HG03097 (cell line): ENCODE measurements around the gene IER5.
"Not testable (repeated sequence)": the region's sequence is repeated elsewhere in the genome, so short reads cannot be mapped to it uniquely, and the experiment has no call there.

Source experiments
- ATAC-seq: cut with Tn5 transposase; IDR thresholded peaks from one replicate; pipeline ENCODE4 v1.9.1; 2021; ENCODE audit not compliant: unreplicated experiment, low FRiP score

Gene IER5

DNA sequence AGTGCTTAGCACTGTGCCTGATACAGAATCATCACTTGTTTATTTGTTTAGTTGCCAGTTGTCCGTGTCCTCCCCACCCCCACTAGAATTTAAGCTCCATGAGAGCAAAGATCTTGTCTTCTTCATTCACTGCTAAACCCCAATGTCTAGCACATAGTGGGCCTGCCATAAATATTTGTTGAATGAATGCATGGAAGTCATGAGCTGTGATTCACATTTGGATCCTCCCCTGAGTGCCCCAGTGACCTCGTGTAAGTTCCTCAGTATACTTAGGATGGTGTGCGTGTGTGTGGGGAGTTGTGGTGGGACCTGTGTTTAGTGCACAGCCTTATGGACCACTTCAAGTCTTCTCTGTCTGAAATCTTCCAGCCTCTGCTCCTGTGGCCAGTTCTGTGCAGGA, 23.1 kb downstream of the IER5 start:
- no peak for ATAC-seq

DNA sequence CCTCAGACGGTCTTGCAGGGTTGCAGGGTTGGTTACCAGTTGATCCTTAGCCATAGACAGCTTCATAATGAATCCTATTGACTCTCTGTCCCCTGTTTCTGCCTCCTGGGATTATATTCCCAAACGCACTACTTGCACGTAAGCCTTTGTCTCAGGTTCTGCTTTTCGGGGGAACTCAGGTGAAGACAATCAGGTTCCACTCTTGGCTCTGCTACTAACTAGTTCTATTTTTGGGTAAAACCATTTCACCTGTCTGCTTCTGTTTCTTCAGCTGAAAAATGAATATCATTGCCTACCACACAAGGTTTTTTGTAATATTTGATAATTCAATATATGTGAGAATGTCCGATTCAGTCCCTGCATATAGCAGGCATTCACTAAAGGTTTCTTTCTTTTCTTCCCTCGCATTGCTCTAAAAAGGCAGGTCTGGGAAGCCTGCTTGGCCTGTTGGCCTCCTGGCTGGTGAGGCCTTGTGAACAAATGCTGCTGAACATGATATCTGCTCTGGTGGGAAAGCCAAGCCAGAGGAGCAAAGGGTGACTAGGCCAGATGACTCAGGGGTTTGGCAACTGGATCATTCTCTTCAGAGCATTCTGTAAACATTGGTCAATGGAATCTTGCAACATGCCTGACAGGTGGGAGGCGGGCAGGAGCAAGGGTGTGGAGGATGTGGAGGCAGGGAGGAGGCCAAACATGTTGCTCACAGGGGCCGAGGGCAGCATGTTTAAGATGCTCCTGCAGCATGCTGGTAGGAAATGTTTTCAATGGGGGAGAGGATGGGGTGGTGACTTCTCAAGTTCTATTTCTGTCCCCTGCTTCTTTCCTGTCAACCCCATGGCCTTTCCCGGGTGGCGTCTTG, 23.8 kb downstream of the IER5 start:
- no peak for ATAC-seq

DNA sequence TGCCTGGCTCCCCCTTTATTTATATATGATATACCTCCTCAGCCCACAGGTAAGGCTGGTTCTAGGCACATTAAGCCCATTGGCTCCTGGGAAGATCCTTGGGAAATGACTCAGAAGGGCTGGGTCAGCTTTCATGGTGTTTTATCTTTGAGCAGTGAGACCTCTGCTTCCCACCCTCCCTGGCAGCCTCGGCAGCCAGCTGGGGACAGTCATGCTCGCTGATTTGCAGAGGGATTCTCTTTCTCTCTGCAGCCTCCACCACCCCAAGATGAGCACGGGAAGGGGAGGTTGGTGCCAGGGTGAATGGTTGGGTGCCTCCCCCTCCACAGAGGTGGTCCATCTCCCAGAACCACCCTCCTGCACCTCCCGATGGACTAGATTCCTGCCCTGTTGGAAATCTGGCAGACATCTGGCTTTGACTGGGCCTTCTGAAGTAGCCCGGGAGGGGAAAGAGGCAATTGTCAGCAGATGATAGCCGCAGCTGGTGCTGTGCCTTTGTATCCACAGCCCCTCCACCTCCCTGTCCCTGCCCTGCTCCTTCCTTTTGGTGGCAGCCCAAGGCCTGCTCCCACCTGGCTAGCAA, 24.6 kb downstream of the IER5 start:
- no peak for ATAC-seq

DNA sequence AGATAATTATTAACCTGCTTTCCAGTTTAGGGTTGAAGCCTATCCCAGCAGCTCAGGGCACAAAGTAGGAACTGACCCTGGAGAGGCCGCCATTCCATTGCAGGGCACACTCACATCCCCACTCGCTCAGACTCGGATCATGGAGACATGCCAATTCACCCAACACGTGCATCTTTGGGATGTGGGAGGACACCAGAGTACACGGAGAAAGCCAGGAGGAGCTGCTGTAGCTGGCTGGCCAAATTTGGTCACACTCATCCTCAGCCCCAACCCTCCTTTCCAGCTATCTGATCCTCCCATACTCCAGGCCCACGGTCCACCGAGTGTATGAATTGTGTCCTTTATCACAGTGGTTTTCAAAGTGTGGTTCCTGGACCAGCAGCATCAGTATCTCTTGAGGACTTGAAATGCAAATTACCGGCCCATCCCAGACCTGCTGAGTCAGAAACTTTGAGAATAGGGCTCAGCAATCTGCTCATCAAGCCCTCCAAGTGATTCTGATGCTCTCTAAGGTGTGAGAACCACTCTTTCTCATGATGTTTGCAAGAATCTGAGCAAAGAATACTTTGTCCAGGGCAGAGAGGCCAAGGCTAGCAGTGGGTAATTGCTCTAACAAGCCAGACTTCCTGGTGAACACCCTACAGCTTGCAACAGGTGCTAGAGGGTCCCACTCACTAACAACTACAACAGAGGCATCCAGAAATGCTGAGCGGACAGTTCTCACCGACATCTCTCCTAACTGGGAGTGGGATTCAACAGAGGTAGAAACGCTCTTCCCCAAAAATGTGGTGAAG, 26.3 kb downstream of the IER5 start:
- no peak for ATAC-seq

DNA sequence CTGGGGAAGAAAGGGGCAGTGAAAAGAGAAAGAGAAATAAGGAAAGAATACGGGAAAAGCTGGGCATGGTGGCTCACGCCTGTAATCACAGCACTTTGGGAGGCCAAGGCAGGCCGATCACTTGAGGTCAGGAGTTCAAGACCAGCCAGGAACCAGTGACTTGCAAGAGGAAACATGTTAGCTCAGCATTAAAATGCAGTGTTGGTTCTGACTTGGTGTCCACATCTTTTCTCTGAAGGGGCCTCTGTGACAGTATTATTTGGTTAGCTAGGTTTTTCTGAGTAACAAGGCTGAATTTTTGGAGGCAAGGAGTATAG, 26.8 kb downstream of the IER5 start:
- ATAC-seq = no peak

DNA sequence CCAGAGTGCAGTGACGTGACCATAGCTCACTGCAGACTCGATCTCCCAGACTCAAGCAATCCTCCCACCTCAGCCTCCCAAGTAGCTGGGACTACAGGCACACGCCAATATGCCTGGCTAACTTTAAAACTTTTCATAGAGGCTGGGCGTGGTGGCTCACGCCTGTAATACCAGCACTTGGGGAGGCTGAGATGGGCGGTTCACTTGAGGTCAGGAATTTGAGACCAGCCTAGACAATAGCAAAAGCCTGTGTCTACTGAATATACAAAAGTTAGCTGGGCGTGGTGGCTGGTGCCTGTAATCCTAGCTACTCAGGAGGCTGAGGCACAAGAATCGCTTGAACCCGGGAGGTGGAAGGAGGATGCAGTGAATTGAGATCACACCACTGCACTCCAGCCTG, 27.5 kb downstream of the IER5 start:
- not testable (repeated sequence) for ATAC-seq

DNA sequence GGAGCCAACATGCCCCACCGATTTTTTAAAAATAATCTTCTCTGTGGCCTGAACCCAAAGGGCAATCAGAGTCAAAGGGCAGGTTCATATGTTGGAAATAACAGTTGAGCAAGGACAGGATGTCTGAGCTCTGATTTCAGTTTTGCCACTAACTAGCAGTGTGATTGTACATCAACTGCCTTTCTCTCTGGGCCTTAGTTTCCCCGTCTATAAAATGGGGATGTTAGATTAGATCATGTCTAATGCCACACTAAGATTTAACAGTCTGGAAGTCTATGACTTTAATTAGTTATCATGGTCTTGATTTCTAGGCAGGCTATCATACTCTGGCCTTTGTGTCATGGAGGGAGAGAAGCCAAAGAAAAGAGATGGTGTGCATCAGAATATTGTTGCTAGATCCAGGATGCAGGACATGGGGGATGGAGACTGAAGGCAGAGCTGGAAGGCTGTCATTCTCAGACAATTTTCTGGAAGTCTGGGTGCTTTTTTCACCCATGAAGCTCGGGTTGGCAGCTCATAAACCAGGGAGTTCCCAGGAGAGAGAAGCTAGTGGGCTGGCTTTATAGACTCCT, 28.4 kb downstream of the IER5 start:
- no peak for ATAC-seq

DNA sequence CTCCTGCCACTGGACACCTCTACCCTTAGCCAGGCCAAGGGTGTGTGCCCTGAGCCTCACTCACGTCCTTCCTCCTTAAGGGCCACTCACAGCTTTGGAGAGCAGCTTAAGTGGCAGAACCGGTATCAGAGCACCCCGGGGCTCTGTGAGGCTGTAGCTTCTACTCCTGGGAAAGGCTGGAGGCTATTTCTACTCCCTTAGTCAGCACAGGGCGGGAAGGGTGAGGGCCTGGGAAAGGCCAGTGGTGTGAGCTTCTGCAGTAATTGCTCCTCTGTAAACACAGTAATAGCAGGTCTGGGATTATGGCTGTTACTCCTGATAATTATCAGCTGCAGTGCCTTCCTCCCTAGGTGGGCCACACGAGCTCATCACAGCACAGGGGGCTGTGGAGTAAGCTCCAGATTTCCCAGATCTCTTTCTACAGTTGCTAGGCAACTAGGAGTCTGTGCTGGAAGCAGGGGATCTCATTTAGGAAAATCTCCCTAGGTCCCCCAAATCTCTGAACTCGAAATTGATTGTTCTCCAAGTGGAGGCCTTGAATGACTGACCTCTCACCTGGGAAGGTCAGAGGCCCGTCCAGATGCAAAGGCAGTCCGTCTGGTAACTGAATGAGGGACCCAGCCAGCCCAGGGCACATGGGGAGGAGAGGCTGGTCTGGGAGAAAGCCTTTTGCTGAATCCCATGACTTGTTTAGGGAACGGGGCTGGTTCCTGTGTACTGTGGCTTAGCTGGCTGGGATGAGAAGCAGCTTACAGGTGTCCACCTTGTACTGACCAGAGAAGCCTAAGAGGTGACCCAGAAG, 29.3 kb downstream of the IER5 start:
- ATAC-seq = no peak

DNA sequence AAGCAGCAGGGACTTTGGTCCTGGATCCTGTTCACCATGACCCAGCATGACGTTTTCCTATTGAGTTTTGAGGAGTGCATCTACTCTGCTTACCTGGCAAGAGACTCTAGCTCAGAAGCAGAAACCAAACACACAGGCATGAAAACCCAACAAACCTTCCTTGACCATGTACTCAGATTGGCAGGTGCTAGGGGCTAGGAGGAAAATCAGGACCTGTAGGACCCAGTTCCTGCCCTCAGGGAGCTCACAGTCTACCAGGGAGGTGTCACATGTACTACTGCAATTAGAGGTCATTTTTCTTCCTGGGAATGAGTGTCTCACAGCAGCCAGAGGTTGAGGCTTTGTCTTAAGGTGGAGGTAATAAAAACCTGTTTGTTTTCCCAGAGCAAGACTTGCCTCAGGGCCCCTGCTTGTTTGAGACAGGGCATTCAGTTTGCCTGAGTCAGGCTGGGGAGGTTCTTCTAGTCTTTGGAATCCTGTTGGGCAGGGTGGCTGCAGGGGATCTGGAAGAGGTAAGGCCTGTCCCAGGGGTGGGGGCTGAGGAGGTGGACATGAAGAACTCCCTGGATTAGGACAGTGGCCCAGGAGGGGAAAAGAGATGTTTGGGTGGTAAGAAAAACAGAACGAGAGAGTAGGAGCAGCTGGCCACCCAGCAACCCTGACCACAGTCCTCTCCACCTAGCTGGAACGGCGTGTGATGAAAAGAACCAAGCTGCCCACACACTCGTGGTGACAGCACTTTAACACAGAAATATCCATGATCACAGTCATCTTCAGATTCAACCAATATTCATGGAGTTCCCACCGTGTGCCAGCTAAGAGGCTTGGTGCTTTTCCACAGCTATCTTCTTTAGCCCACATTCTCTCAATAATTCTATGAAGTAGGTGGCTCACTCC, 30.8 kb downstream of the IER5 start:
- no peak for ATAC-seq

DNA sequence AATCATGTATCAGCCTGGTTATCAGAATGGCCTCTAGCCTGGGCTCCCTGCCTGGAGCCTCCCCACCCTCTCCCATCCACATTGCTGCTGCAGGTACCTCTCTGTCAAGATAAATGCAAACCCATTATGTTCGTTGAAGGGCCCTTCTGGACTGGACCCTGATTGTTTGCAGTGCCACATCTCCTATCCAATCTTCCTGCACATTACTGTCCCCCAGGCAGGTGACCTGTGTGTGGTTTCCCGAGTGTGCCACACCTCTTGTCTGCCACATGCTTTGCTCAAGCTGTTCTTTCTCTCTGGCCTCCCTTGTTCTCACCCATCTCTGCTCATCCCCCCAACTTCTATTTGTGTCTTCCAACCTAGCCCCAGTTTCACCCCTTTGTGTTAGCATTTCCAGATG, 32.4 kb downstream of the IER5 start:
- ATAC-seq = no peak

DNA sequence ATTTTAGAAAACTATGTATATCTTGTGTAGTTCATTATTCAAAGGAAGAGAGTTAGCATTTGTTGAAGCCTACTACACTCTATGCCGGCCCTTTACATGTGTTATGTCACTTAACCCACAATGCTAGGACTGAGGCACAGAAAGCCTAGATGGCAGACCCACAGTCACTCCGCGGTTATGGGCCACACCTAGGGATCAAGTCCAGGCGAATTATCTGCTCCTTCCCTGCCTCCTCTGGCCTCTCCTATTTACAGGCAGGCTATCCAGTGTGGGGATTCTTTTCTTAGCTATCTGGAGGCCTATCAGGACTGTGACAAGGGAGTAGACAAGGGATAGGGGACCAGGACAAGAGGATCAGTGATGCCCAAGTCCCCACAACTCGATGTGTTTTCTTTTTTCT, 33.0 kb downstream of the IER5 start:
- ATAC-seq = no peak

DNA sequence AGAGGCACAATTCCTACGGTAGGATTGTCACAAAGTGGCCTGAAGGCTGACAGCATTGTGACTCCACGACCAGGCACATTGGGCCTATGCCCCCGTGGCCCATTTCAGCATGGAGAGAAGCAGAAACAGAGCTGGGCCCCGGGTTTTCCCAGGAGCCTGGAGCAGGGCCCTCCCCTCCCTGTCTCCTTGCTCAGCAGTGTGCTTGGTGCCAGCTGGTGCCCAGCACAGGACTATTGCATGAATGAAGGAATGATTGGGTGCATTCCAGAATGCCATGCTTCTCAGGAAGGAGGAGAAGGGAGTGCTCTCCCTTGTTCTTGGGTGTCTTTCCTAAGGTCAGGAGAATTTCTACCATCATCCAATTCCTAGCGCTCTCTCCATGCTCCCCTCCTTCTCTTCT, 33.7 kb downstream of the IER5 start:
- no peak for ATAC-seq

DNA sequence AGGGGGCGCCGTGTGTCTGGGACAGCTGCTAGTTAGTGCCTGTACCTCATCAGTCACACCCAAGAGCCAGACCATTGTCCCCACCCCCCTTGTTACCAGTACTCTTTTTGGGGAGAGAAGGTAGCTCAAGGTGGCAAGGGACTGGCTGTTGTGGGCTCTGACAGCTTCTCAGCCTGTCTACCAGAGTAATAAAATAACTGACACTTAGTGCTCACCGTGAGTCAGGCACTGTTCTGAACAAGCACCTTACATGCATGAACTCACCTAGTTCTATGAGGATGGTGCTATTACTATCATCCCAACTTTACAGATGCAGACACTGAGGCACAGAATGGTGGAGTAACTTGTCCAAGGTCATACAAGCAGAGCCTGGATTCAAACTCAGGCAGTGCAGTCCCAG, 34.7 kb downstream of the IER5 start:
- no peak for ATAC-seq

DNA sequence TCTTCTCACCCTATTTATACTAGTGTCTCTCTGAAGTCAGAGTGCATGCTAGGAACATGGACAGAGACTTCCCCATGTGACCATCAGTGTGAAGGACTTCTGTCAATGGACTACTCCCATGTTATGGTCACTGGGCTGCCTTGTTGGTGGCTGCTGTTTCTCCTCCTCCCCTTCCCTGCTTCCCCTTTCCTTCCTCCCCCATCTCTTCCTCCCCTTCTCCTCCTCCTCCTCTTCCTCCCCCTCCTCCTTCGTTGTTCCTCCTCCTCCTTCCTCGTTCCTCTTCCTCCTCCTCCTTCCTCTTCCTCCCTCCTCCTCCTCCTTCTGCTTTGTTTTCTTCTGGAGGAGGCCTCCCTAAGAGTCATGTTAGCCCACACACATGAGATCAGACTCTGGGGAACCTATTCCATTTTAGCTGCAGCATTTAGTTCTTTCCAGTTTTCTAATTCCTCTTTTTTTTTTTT, 35.8 kb downstream of the IER5 start:
- no peak for ATAC-seq

DNA sequence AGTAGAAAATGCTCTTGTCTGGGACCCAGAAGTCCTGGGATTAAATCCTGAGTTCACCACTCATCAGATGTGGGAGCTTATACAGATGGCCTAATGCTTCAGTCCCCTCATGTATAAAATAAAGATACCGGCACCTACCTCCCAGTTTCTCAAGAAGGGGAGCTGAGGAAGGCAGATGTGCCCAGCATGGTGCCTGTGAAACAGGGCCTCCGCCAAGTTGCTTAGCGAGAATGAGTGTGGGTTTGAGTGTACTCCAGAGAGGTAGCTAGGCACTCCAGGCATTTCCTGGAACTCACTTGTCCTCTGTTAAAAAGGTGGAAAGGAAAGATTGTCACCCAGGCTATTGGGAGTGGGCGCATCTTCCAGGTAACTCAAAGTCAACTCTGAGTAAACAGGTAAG, 37.8 kb downstream of the IER5 start:
- no peak for ATAC-seq

DNA sequence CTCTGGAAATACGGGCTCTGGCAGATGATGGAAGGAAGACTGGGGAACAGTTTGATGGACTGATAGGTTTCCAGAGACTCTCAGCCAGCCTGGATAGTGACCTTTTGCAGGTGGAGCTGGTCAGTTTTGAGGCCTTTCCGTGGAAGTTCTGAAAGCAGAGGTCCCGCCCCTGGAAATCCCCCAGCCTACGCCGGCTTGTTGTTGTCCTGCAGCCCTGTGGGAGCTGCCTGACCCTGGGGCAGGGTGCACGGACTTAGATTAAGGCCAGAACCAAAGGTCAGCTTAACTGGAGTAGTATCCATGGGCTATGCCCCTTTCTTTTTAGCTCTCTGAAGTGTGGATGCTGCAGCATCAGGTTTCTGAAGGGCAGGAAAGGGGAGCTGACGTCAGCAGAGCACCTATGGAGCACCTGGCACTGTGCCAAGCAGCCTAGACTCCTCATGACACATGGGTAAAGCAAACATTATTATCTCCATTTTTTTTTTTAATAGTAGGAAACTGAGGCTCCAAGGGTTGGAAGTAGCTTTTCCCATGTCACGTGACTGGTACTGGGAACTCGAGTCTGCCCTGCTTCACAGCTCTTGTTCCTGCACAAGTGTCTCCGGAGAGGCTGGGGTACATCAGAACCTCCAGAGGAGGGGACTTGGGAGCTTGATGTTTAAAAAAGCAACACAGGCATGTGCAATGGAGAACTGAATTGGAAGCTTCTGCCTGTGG, 38.5 kb downstream of the IER5 start:
- ATAC-seq = no peak

DNA sequence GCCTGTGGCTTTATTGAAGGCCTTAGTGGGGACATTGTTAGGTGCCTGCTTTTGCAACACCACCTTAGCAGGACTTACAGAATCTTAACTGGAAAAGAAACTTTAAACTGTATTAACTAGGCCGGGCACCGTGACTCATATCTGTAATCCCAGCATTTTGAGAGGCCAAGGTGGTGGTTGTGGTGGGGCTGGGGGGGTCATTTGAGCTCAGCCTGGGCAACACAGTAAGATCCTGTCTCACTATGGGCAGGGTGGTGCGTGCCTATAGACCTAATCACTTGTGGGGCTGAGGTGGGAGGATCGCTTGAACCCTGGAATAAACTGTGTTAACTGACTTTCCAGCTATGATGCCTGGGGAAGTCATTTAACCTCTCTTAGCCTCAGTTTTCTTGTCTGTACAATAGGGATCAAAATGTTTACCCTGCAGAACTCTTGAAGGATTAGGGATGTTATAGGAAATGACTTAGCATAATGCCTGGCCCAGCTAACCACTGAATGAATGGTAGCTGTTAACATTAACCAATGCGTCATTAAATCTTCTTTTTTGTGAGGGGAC, 39.5 kb downstream of the IER5 start:
- no peak for ATAC-seq

DNA sequence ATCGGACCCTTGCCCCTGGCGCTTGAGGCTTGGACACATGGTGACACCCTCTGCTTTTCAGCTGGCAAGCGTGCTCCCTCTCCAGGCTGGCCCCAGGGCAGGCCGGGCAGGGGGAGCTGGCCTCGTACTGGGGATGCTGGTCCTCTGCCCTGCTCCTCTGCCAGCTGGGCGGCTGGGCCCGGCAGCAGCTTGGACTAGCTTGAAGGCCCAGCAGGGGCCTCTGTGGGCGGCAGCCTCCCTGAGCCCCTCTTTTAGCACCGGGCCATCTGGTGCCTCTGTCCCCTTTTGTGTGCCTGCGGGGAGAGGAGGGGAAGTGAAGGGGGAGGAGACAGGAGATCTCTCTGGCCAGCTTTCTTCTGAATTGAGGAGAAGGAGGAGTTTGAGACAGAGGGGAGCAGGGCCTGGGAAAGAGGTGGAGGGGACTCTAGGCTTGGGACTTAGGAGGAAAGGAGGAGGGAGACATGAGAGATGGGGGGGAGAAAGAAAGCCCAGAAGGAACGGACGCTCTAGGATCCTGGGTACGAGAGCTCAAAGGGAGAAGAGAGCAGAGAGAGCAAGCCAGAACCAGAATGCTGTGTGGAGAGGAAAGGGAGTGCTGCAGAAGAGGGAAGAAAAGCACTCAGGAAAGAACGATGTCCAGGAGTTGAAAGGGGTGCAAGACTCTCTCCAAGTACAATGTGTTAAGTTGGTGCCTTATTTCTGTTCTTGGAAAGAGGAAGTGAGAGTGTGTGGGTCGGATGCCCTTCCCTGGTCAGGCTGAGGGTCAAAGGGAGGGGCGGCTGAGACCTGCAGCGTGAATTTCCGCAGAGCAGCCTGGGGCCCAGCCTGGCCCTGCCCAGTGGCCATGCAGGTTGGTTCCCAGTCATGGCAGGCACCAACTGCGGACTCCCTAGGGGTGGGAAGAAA, 40.3 kb downstream of the IER5 start:
- ATAC-seq = peak; percentile 50
